SKM-1 treated with dmso at 0.1 percent for 144 hours (cell line): Measurements from ENCODE around the gene PLCD1.

Source experiments
- DNase-seq: peaks from one replicate; lab custom pipeline; 2025; ENCODE audit not compliant: unreplicated experiment; lab: John Stamatoyannopoulos, UW

PLCD1 gene

DNA sequence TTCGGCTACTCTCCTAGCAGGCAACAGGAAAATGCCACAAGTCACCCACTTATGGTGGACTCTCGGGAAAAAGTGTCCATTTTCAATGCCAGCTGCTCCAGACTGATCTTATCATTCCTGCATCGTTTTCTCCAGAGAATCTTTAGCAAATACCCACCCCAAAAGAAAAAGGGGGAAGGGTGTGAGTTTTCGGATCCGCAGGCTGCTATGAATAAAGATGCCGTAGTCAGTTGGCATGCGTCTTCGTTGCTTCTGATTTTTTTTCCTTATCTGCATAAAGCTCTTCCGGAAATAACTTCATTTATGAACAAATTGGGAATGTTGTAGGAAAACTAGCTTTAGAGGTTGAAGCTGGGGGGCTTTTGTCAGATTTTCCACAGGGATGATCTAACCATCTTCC lies 61.2 kb downstream of the PLCD1 start:
- DNase-seq = no peak

DNA sequence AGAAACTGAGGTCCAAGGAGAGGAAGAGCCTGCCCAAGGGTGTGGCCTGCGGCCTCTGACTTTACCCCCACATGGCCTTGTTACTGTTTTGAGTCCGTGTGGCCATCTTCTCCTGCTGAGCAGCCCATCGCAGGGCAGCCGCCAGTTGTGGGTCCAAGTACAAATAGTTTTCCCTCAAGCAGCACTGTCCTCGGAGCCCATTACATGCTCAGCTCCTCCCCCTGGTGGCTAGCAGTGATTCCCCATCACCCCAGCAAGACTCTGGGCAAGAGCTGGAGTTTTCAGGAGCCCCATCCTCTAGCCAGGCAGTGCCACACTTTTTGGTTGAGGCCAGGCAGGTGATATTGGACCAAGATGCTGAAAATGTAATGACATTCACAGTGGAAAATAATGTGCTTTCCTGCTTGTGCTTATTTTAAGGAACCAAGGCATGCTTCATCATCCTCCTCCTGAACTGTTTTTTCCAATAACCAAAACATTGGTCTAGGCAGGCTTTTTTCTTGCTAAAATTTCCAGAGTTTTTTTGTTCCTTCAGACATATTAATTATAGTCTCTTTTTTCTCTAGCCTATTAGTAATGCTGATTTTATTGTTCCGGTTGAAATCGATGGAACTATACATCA lies 62.1 kb downstream of the PLCD1 start:
- DNase-seq = peak; percentile 51

DNA sequence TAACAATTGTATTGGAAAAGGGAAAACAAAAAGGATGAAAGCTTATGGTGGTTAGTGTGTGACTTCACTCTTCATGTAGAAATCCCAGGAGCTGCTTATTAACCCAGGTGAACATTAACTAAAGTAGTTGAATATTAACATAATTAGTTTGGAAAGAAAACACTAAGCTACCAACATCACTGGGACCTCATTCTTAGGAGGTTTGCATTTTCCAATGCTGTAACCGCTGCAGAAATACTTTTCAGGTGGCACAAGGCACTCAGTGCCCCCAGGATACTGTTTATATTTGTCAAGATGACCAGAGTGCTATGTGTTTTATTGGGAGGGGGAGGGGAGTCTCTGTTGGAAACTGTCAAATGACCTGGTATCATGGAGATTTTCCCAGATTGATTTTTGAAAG lies 64.7 kb downstream of the PLCD1 start:
- no peak for DNase-seq

DNA sequence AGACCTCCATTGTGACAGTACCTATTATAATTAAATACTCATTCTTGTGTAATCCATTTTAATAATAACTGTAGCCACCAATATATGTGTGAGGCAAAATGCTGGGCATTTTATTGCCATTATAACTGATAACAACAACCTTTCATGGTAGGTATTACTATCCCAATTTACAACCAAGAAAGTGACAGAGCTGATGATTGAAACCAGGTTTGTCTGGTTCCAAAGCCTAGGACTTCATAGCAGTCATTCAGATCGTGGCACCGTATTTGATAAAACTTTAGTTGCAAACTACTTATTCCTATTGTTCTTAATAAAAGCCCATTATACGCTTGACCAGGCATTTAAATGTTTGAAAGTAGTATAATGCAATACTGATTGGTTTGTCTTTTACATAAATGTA lies 65.3 kb downstream of the PLCD1 start:
- no peak for DNase-seq

DNA sequence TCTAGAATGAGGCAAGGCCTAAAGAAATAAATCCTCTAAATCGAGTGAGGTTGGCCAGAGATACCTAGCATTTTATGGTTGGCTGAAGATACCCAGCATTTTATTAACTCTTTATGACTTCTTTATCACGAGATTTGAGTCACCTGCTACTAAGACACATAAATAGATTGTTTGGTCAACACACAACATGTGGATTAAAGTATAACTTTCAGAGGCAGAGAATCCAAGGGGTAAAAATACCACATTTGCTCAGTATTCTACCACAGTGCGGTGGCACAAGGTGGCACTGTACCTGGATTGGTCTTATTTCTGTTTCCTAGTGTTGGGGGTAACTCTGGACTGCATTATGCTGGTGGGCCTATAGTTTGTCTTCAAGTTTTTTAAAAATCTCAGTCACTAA lies 65.8 kb downstream of the PLCD1 start:
- no peak for DNase-seq

DNA sequence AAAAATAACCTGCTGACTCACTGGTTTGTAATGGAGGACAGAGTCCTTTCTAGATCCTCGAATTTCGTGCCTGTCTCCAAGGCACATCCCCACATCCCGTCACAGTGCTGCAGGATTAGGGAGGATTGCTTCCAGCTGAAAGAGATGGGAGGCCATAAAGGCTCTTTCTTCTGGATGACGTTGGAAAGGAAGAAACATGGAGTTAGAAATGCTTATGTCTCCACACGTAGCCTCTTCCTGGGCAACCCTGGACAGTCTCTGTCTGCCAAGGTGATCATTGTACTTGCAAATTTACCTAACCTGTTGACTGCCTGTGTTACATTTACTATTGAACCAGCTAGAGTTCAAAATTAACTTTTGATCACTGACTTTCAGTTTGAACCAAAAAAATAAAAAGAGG lies 66.4 kb downstream of the PLCD1 start:
- no peak for DNase-seq

DNA sequence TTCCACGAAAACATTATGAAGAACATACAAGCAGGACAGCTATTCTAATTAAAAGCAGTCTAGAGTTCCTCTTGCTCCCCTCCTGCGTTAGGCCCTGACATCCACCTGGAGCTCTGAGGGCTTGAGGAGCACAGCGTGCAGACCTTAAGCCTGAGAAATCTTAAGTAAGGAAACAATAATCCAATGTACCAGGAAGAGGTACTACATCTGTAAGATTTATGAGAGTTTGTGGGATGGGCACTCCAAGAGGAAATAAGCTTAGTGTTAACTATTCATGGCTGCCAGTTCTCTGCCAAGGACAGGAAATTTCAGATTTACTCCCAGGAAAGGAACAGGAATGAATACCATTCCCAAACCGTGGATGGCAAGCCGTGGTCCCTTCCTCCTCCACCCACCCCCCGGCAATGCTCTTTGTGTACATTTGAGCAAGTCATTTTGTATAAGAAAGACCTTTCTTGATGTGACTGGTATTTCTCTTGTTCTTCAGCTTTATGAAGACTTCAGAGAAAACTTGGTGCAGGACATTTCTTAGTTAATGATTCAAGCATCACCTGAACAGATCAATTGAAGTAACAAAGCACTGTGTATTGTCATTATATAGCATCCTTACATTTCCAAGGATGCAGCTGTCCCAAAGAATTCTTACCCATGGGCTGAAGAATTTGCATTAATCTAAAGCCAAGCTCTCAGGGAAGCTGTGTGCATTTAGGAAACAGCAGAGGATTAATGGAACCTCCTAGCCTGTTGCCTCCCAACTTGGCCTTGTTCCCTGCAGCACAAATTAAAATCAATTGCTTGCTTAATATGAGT lies 67.6 kb downstream of the PLCD1 start:
- no peak for DNase-seq

DNA sequence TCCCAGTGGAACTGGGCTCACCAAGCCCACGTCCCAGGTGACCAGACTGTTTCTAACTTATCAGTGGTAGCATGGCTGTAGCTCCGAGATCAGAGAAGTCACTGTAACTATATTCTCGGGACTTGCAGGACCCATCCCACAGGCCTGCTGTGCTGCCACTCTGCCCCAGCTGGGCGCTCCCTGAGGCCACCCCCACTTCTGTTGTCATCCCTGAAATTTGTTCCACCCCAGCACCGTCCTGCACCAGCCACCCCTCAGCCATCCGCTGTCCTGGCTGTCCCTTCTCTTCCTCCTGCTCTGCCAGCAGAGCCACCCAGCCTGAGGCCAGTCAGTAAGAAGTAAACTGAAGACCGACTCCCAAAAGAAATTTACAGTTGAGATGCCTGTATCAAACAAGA lies 71.9 kb downstream of the PLCD1 start:
- no peak for DNase-seq
